Colonic mucosa (tissue), 4 donors: Measurements from ENCODE around the gene FOXO6. TPM values are rescaled to one million over a fixed set of nuclear protein-coding genes. Genes with fewer than 3 reads are reported as not detected.

Source experiments
- DNase-seq: peaks from one replicate; pipeline ENCODE4 v3.0.0-alpha.2; 2020
- H3K27ac ChIP-seq: fragments of 200-600 bp; one replicate; pipeline ENCODE4 v1.8.0; 2021
- H3K27me3 ChIP-seq: fragments of 200-600 bp; one replicate; pipeline ENCODE4 v1.8.0; 2021
- H3K36me3 ChIP-seq: fragments of 200-600 bp; one replicate; pipeline ENCODE4 v1.8.0; 2021
- H3K4me1 ChIP-seq: fragments of 200-600 bp; one replicate; pipeline ENCODE4 v1.8.0; 2021; ENCODE audit warnings: mild to moderate bottlenecking
- H3K4me3 ChIP-seq: fragments of 200-600 bp; one replicate; pipeline ENCODE4 v1.8.0; 2021
- H3K9ac ChIP-seq, 2 donors: one replicate each; pipeline ENCODE4 v1.7.0; 2013; ENCODE audit warnings: control low read depth in 2 of 2, low read depth in 2 of 2, low read length in 2 of 2
- H3K9me3 ChIP-seq: fragments of 200-600 bp; one replicate; pipeline ENCODE4 v1.8.0; 2021
- intact Hi-C: fragments of 100-400 bp; cut with DNase I; formaldehyde crosslinking; loops from one replicate; pipeline ENCODE4 v1.14.1; 2022
- total RNA-seq, 2 donors: library from RNA; stranded (reverse); fragmentation: NEBNext Ultra II Directional in 1 of 2; extraction: Animal tissue kit (Norgen Biotek cat#: 25700) in 1 of 2; gene quantifications; one replicate each; pipeline ENCODE4 v1.2.1, GENCODE V29; 2021
- TF ChIP-seq, protein P1 (sequence below): fragments of 200-600 bp; IDR thresholded peaks from one replicate; pipeline ENCODE4 v1.8.0; 2022; ENCODE audit warnings: antibody characterized with exemption, mild to moderate bottlenecking
- donor health status: healthy.
- donor health status: DM: no; HTN: no; CAD: no.
- donor health status: DM: no; HTN: no; CAD: no.

The FOXO6 gene
- total RNA-seq, 2 donors from 2014 or later = 0.56 to 0.59 TPM

DNA sequence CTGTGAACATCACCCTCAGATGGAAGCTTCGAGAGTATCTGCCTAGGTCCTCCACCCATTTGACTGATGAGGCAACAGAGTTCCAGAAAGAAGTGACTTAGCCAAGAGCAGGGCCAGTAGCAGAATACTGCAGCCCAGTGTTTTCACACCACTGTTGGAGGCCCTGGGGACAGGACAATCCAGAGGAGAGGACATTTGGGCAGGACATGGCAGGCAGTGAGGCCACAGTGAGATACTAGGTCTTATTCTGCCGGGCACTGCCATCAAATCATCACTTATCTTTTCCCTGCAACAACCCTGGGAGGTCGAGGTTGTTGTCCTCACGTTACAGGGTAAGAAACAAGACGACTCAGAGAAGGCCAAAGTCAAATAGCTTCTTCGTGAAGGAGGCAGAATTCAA is 5.5 kb upstream of the FOXO6 start:
- peak; percentile 6 for DNase-seq
- Histone ChIP-seq H3K4me3 (no peak overlapping the region), H3K9ac (no peak overlapping the region), H3K36me3 (no peaks in the 10 kb centered on the region), H3K27ac (no peak overlapping the region), H3K9me3 (no peaks in the 10 kb centered on the region), H3K27me3 (no peaks in the 10 kb centered on the region), H3K4me1 (peaks cover 14% of the 10 kb centered on the region)
- TF ChIP-seq, protein P1, sequence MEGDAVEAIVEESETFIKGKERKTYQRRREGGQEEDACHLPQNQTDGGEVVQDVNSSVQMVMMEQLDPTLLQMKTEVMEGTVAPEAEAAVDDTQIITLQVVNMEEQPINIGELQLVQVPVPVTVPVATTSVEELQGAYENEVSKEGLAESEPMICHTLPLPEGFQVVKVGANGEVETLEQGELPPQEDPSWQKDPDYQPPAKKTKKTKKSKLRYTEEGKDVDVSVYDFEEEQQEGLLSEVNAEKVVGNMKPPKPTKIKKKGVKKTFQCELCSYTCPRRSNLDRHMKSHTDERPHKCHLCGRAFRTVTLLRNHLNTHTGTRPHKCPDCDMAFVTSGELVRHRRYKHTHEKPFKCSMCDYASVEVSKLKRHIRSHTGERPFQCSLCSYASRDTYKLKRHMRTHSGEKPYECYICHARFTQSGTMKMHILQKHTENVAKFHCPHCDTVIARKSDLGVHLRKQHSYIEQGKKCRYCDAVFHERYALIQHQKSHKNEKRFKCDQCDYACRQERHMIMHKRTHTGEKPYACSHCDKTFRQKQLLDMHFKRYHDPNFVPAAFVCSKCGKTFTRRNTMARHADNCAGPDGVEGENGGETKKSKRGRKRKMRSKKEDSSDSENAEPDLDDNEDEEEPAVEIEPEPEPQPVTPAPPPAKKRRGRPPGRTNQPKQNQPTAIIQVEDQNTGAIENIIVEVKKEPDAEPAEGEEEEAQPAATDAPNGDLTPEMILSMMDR = no peak
- intact Hi-C loops = no loop called here

DNA sequence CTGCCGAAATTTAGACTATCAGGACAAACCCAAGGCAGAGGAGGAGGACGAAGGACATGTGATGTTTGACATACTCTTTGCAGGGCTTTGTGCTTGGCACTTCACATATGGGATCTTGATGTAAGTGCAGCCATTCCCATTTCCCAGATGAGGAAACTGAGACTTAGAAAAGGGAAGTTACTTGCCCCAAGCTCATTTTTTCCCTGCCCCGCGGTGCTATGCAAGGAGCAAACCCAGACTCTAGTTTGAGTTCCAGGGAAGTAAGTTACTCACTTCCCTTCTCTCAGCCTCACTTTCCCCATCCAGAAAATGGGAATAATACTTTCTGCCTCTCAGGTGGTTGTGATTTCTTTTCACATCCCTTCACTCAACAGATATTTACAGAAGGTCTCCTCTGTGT is 4.5 kb upstream of the FOXO6 start:
- intact Hi-C loops = no loop called here
- Histone ChIP-seq H3K4me1 (peaks cover 14% of the 10 kb centered on the region), H3K27ac (no peak overlapping the region), H3K36me3 (no peaks in the 10 kb centered on the region), H3K4me3 (no peak overlapping the region), H3K9ac (no peak overlapping the region), H3K27me3 (peaks cover under 1% of the 10 kb centered on the region), H3K9me3 (no peaks in the 10 kb centered on the region)
- TF ChIP-seq, protein P1 = no peak
- DNase-seq = no peak

DNA sequence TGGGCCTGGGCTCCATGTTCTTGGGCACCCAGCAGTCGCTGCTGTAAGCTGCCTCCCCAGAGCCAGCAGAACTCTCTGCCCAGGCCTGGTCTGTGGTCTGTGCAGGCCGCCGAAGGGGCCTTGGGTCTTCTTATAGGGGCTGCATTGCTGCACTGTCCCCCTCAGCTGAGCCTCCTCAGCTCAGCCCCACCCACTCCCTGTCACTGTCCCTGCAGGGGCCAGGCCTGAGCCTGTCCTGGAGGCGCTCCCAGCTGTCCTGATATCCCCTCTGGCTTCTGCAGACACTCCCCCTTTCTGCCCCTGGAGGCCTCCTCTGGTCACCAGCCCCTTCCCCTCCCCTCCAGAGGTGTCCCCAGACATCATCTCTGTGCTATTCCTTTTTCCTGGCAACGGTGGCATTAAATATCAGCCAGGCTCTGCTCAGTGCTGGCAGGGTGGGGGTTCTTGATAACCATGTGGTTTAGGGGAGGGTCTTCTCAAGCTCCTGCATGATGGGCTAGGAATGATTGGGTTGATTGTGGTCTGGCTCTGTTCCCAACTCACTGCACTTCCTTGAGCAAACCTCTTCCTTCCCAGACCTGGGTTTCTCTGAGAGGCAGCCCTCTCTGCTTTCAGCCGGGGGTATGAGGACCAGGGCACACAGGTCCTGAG is 3.7 kb upstream of the FOXO6 start:
- TF ChIP-seq, protein P1 = no peak
- DNase-seq = no peak
- Histone ChIP-seq H3K9ac (peak overlapping the region; percentile 15 to 32), H3K36me3 (no peaks in the 10 kb centered on the region), H3K4me3 (no peak overlapping the region), H3K27ac (no peak overlapping the region), H3K4me1 (peaks cover 14% of the 10 kb centered on the region), H3K27me3 (peaks cover 9% of the 10 kb centered on the region), H3K9me3 (no peaks in the 10 kb centered on the region)
- intact Hi-C loops = no loop called here

DNA sequence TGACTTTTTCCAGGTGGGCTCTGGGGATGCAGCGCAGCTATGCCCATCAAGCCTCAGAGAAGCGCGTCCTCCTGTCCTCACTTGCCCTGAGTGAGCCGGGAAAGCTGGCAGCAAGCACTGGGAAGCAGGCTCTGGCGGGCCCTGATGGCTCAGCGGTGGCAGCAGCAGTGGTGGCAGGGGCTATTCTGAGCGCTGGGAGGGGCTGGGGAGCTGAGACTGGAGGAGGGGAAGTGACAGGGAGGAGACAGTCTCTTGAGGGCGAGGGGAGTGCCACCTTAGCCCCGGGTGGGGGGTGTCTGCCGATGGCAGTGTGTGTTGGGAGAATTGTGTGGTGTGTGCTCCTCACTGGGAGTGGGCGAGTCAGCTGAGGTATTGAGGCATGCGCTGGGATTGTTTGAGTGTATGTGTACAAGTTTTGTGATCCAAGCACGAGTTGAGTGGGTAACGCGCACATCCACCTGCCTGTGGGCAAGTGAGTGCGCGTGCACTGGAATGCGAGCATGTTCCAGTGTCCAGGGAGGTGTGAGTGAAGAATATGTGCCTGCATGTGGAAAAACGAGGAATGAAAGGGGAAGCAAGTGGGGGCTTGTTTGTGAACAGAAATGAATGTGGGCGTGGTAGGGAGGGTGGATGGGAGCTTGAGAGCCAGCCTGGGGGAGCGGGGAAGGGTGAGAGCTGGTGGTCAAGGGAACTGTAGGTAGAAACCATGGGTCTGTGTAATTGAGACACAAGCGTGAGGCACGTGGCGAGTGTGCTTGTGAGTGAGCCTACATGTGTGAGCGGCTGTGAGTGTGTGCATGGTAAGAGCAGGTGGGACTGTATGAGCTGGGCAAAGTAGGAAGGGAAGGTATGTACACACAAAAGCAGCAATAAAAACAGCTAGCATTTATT is 2.9 kb upstream of the FOXO6 start:
- Histone ChIP-seq H3K36me3 (no peaks in the 10 kb centered on the region), H3K27me3 (peaks cover 16% of the 10 kb centered on the region), H3K4me3 (no peak overlapping the region), H3K9ac (peak overlapping the region in 1 of 2 donors; percentile 15), H3K9me3 (no peaks in the 10 kb centered on the region), H3K4me1 (peaks cover 14% of the 10 kb centered on the region), H3K27ac (no peak overlapping the region)
- TF ChIP-seq, protein P1 = no peak
- intact Hi-C loops = no loop called here
- no peak for DNase-seq

DNA sequence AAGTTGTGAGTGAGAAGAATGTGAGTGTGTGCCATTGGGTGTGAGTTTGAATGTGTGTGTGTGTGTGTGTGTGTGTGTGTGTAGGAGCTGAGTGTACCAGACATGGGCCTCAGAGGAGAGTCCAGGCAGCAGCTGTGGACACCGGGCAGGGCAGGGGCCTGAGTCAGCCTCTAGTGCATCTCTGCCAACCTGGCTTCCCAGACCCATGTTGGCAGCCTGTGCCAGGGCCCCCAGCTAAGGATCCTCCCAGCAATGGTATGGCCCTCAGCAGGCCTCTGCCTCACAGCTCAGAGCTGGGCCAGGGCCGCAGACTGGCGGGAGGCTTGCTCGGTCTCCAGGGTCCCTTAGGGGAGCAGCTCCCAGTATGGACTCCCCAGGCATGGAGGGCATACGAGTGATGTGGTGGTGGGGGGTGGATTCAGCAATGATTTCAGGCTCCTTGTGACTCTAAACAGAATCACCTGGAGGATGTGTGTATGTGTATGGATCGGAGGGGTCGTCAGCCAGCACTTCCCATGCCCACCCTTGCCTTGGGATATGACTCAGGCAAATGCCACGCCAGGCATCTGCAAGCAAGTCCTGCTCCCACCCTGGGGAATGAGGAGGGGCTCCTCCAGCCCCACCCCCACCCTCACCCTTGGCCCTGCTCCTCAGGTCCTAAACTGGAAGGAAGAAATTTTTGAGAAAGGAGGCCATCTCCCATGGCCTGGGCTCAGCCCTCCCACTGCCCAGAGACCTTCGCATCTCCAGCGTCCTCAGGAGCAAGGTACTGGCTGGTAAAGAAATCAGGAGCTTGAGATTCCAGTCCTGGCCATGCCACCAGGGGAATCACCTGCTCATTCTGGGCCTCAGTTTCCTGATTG is 1.8 kb upstream of the FOXO6 start:
- intact Hi-C loops = no loop called here
- Histone ChIP-seq H3K36me3 (no peaks in the 10 kb centered on the region), H3K4me1 (peaks cover 14% of the 10 kb centered on the region), H3K27me3 (peaks cover 23% of the 10 kb centered on the region), H3K9ac (peak overlapping the region in 1 of 2 donors; percentile 40), H3K27ac (no peak overlapping the region), H3K9me3 (no peaks in the 10 kb centered on the region), H3K4me3 (no peak overlapping the region)
- DNase-seq = peak; percentile 19
- TF ChIP-seq, protein P1 = no peak
